Measurements from ENCODE around the gene LYZL1. TPM values are rescaled to one million over a fixed set of nuclear protein-coding genes. Genes with fewer than 3 reads are reported as not detected.

Gene LYZL1
- total RNA-seq, 1 donor from 2014 or later, result not detected

- Mint-ChIP-seq H3K4me3 (no peak overlapping the region), H3K27ac (no peak overlapping the region), H3K9me3 (peaks cover 2% of the 10 kb centered on the region), H3K4me1 (peaks cover 4% of the 10 kb centered on the region), H3K27me3 (ENCODE audit: insufficient read depth, low read depth) (peaks cover 6% of the 10 kb centered on the region), H3K36me3 (no peaks in the 10 kb centered on the region)
- Histone ChIP-seq H4K20me1 (ENCODE audit: low read depth) (no peaks in the 10 kb centered on the region), H3K79me2 (ENCODE audit: low read depth) (no peaks in the 10 kb centered on the region), H3K4me1 (peaks cover 11% of the 10 kb centered on the region), H3K9ac (no peak overlapping the region), H3F3A (ENCODE audit: low read depth) (no peaks in the 10 kb centered on the region), H3K27me3 (no peaks in the 10 kb centered on the region), H3K9me3 (ENCODE audit: low read depth) (no peaks in the 10 kb centered on the region), H3K27ac (no peak overlapping the region), H3K4me2 (no peak overlapping the region), H2AFZ (replicated peaks) (no peak overlapping the region), H3K36me3 (no peaks in the 10 kb centered on the region), H3K4me3 (no peak overlapping the region)
- no peak for TF ChIP-seq EZH2 (IDR thresholded peaks at IDR 0.05)
- TF ChIP-seq EZH2phosphoT487 (IDR thresholded peaks at IDR 0.05), result no peak
- no peak for TF ChIP-seq CTCF (IDR thresholded peaks at IDR 0.05)
- no peak for DNase-seq (ENCODE audit: low spot score)
Observed at GRCh38 chr10:29276251-29276850, 12.5 kb upstream of the LYZL1 start.

- Histone ChIP-seq H3K9me3 (ENCODE audit: low read depth) (no peaks in the 10 kb centered on the region), H3K4me1 (peaks cover 11% of the 10 kb centered on the region), H3K4me3 (no peak overlapping the region), H3K4me2 (peak overlapping the region; percentile 4), H3K9ac (no peak overlapping the region), H3K27me3 (no peaks in the 10 kb centered on the region), H4K20me1 (ENCODE audit: low read depth) (no peaks in the 10 kb centered on the region), H3F3A (ENCODE audit: low read depth) (no peaks in the 10 kb centered on the region), H3K36me3 (no peaks in the 10 kb centered on the region), H2AFZ (replicated peaks) (no peak overlapping the region), H3K79me2 (ENCODE audit: low read depth) (no peaks in the 10 kb centered on the region), H3K27ac (no peak overlapping the region)
- Mint-ChIP-seq H3K4me3 (no peak overlapping the region), H3K9me3 (peaks cover 2% of the 10 kb centered on the region), H3K4me1 (peaks cover 4% of the 10 kb centered on the region), H3K27me3 (ENCODE audit: insufficient read depth, low read depth) (peaks cover 6% of the 10 kb centered on the region), H3K27ac (no peak overlapping the region), H3K36me3 (no peaks in the 10 kb centered on the region)
- no peak for DNase-seq (ENCODE audit: low spot score)
- TF ChIP-seq EZH2phosphoT487 (IDR thresholded peaks at IDR 0.05), result no peak
- TF ChIP-seq CTCF (IDR thresholded peaks at IDR 0.05), result no peak
- TF ChIP-seq EZH2 (IDR thresholded peaks at IDR 0.05), result no peak
Observed at GRCh38 chr10:29277296-29277695, 11.6 kb upstream of the LYZL1 start.

- no peaks in the 10 kb centered on the region for H3K27me3 ChIP-seq
- peaks cover 13% of the 10 kb centered on the region for H3K9me3 Mint-ChIP-seq
- H3K4me3 ChIP-seq, result no peak overlapping the region
- no peak overlapping the region for H2AFZ ChIP-seq (replicated peaks)
- H3K27me3 Mint-ChIP-seq (ENCODE audit: insufficient read depth, low read depth), result peaks cover 6% of the 10 kb centered on the region
- H3K4me2 ChIP-seq, result no peak overlapping the region
- no peaks in the 10 kb centered on the region for H3K79me2 ChIP-seq (ENCODE audit: low read depth)
- H3K4me3 Mint-ChIP-seq, result no peak overlapping the region
- no peaks in the 10 kb centered on the region for H3K9me3 ChIP-seq (ENCODE audit: low read depth)
- H3K9ac ChIP-seq, result no peak overlapping the region
- H3K27ac Mint-ChIP-seq, result no peak overlapping the region
- H3K4me1 Mint-ChIP-seq, result peaks cover 4% of the 10 kb centered on the region
- no peaks in the 10 kb centered on the region for H4K20me1 ChIP-seq (ENCODE audit: low read depth)
- TF ChIP-seq EZH2 (IDR thresholded peaks at IDR 0.05), result no peak
- TF ChIP-seq EZH2phosphoT487 (IDR thresholded peaks at IDR 0.05), result no peak
- TF ChIP-seq CTCF (IDR thresholded peaks at IDR 0.05), result no peak
- H3F3A ChIP-seq (ENCODE audit: low read depth), result no peaks in the 10 kb centered on the region
- no peak for DNase-seq (ENCODE audit: low spot score)
- no peaks in the 10 kb centered on the region for H3K36me3 Mint-ChIP-seq
- no peaks in the 10 kb centered on the region for H3K36me3 ChIP-seq
- no peak overlapping the region for H3K27ac ChIP-seq
- H3K4me1 ChIP-seq, result peaks cover 11% of the 10 kb centered on the region
Observed at GRCh38 chr10:29279779-29280487, 8.9 kb upstream of the LYZL1 start.

Data from neural progenitor cell (in vitro differentiated cells).